Upper lobe of left lung (tissue), 4 donors: ENCODE data around the gene ADCY5.

ENCODE experiments used
- CTCF ChIP-seq, 6 experiments: fragments of 450-650 bp in 4 of 6; fragments of 200-600 bp in 2 of 6; sonication (generic) in 2 of 6; IDR thresholded peaks; one replicate each; pipeline ENCODE4 v1.5.1; 2016 to 2019; ENCODE audit warnings: antibody characterized with exemption in 6 of 6
- POLR2A ChIP-seq, 4 donors: fragments of 450-650 bp; IDR thresholded peaks; one replicate each; pipeline ENCODE4 v1.5.1; 2016 to 2017; ENCODE audit warnings: antibody characterized with exemption in 4 of 4, mild to moderate bottlenecking in 2 of 4

DNA sequence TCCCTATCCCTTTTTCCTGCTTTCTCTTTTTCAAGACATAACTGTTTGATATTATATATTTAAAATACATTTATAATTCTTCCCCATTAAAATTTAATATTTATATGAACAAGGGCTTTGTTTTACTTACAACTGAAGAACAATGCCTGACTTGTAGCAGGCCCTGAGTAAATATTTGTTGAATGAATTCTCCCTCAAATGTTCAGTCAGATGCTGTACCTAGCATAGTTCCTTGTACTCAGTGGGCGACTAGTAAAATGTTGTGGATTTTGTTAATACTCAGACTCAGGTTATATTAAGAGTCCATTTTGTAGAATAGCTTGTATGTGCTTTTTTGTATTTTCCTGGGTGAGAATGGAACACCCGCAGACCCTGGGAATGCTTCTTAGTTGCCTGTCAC is 178.1 kb downstream of the ADCY5 start:
- TF ChIP-seq CTCF (IDR thresholded peaks at IDR 0.05) (no peak), POLR2A (IDR thresholded peaks at IDR 0.05) (no peak)
